Measurements from ENCODE around the gene RPL37. TPM values are rescaled to one million over a fixed set of nuclear protein-coding genes. Genes with fewer than 3 reads are reported as not detected.

Gene RPL37
- total RNA-seq, 2 donors from 2014 or later, result 738 to 822 TPM

- intact Hi-C loops (cut with DNase I), result no loop called here
- no peak for DNase-seq (ENCODE audit: low spot score)
These were observed 54.8 kb downstream of the RPL37 start for GRCh38 chr5:40780199-40780598.

- no peak for DNase-seq (ENCODE audit: low spot score)
- intact Hi-C loops (cut with DNase I), result no loop called here
These were observed 55.5 kb downstream of the RPL37 start for GRCh38 chr5:40779561-40779960.

GRCh38 chr5:40778133-40778532, 56.9 kb downstream of the RPL37 start:
- intact Hi-C loops (cut with DNase I), result no loop called here
- no peak for DNase-seq (ENCODE audit: low spot score)

GRCh38 chr5:40776658-40776977, 58.4 kb downstream of the RPL37 start:
- intact Hi-C loops (cut with DNase I), result no loop called here
- no peak for DNase-seq (ENCODE audit: low spot score)

- intact Hi-C loops (cut with DNase I), result no loop called here
- DNase-seq (ENCODE audit: low spot score), result no peak
These were observed 59.0 kb downstream of the RPL37 start for GRCh38 chr5:40775846-40776657.

Other genes starting within 250 kb of the RPL37 start
- 10 to 100 TPM; 10.1 to 12.1 TPM for gene PTGER4, start 155.3 kb downstream of the RPL37 start, total RNA-seq
- gene TTC33, start 79.3 kb downstream of the RPL37 start, total RNA-seq, result 10 to 100 TPM; 13.3 to 18.2 TPM
- 100 to 1,000 TPM in 1 of 2 donors, 10 to 100 TPM in 1; 98.8 to 102 TPM for gene PRKAA1, start 36.8 kb downstream of the RPL37 start, total RNA-seq
- gene CARD6, start 6.1 kb upstream of the RPL37 start, total RNA-seq, result 10 to 100 TPM; 12.8 to 14.9 TPM
- 100 to 1,000 TPM; 563 to 985 TPM for gene C7, start 74.3 kb upstream of the RPL37 start, total RNA-seq
- gene MROH2B, start 236.1 kb upstream of the RPL37 start, total RNA-seq, result not detected